ENCODE results near the gene SIT1.

The SIT1 gene

GRCh38 chr9:35661756-35662350 is 11.1 kb upstream of the SIT1 start:
- H3K4me3 ChIP-seq (ENCODE audit: low read depth, low read length): no peak overlapping the region
- no peak overlapping the region for H3K27ac ChIP-seq
- in situ Hi-C loops (cut with HindIII; ENCODE audit: low pct_ligation_motif_present, low sequenced_read_pairs): no loop called here
- TF ChIP-seq CTCF (IDR thresholded peaks at IDR 0.05; ENCODE audit: low read depth, low read length, missing control alignments): no peak
- no peak for DNase-seq
- H3K27me3 ChIP-seq (replicated peaks): no peaks in the 10 kb centered on the region
- peaks cover 7% of the 10 kb centered on the region for H3K36me3 ChIP-seq (replicated peaks)

- H3K4me3 ChIP-seq (ENCODE audit: low read depth, low read length): no peak overlapping the region
- no peaks in the 10 kb centered on the region for H3K27me3 ChIP-seq (replicated peaks)
- no peak overlapping the region for H3K27ac ChIP-seq
- peaks cover 7% of the 10 kb centered on the region for H3K36me3 ChIP-seq (replicated peaks)
- TF ChIP-seq CTCF (IDR thresholded peaks at IDR 0.05; ENCODE audit: low read depth, low read length, missing control alignments): peak; percentile 66
- DNase-seq: peak; percentile 34
- in situ Hi-C loops (cut with HindIII; ENCODE audit: low pct_ligation_motif_present, low sequenced_read_pairs): no loop called here
These were observed 10.3 kb upstream of the SIT1 start for GRCh38 chr9:35660966-35661415.

GRCh38 chr9:35659340-35659739 is 8.6 kb upstream of the SIT1 start:
- Histone ChIP-seq H3K4me3 (ENCODE audit: low read depth, low read length) (peak overlapping the region; percentile 84), H3K27me3 (replicated peaks) (no peaks in the 10 kb centered on the region), H3K36me3 (replicated peaks) (peaks cover 7% of the 10 kb centered on the region), H3K27ac (peak overlapping the region; percentile 99)
- in situ Hi-C loops (cut with HindIII; ENCODE audit: low pct_ligation_motif_present, low sequenced_read_pairs): no loop called here
- DNase-seq: peak; percentile 45
- no peak for TF ChIP-seq CTCF (IDR thresholded peaks at IDR 0.05; ENCODE audit: low read depth, low read length, missing control alignments)

GRCh38 chr9:35658968-35659220 is 8.2 kb upstream of the SIT1 start:
- Histone ChIP-seq H3K27me3 (replicated peaks) (no peaks in the 10 kb centered on the region), H3K4me3 (ENCODE audit: low read depth, low read length) (peak overlapping the region; percentile 84), H3K27ac (peak overlapping the region; percentile 99), H3K36me3 (replicated peaks) (peaks cover 7% of the 10 kb centered on the region)
- peak; percentile 44 for DNase-seq
- no peak for TF ChIP-seq CTCF (IDR thresholded peaks at IDR 0.05; ENCODE audit: low read depth, low read length, missing control alignments)
- in situ Hi-C loops (cut with HindIII; ENCODE audit: low pct_ligation_motif_present, low sequenced_read_pairs): no loop called here

- Histone ChIP-seq H3K27me3 (replicated peaks) (no peaks in the 10 kb centered on the region), H3K27ac (peak within 1 kb of the TSS; percentile 99), H3K36me3 (replicated peaks) (peaks cover 7% of the 10 kb centered on the region), H3K4me3 (ENCODE audit: low read depth, low read length) (peak within 1 kb of the TSS; percentile 84)
- in situ Hi-C loops (cut with HindIII; ENCODE audit: low pct_ligation_motif_present, low sequenced_read_pairs): no loop called here
- DNase-seq: peak; percentile 51
- TF ChIP-seq CTCF (IDR thresholded peaks at IDR 0.05; ENCODE audit: low read depth, low read length, missing control alignments): peak; percentile 68
These were observed 7.6 kb upstream of the SIT1 start, which contains the start of gene CCDC107 for GRCh38 chr9:35658137-35658967. CCDC107 (plus strand) TSS chr9:35658292; CDS start chr9:35658380, 88 bp downstream.
